ENCODE measurements around the gene OTUD6A.

Gene OTUD6A

GRCh38 chrX:70043685-70044084 is 18.6 kb upstream of the OTUD6A start:
- no peak for DNase-seq (ENCODE audit: low spot score)
- TF ChIP-seq CTCF (IDR thresholded peaks at IDR 0.05; ENCODE audit: borderline replicate concordance, control extremely low read depth, extremely low read depth, insufficient read depth, missing control alignments), result no peak
- in situ Hi-C loops (cut with MboI; ENCODE audit: low sequenced_read_pairs, unreplicated experiment), result no loop called here

GRCh38 chrX:70044541-70045245 is 17.6 kb upstream of the OTUD6A start:
- TF ChIP-seq CTCF (IDR thresholded peaks at IDR 0.05; ENCODE audit: borderline replicate concordance, control extremely low read depth, extremely low read depth, insufficient read depth, missing control alignments), result no peak
- no peak for DNase-seq (ENCODE audit: low spot score)
- in situ Hi-C loops (cut with MboI; ENCODE audit: low sequenced_read_pairs, unreplicated experiment), result no loop called here

- no peak for DNase-seq (ENCODE audit: low spot score)
- in situ Hi-C loops (cut with MboI; ENCODE audit: low sequenced_read_pairs, unreplicated experiment), result no loop called here
- TF ChIP-seq CTCF (IDR thresholded peaks at IDR 0.05; ENCODE audit: borderline replicate concordance, control extremely low read depth, extremely low read depth, insufficient read depth, missing control alignments), result no peak
Measured at GRCh38 chrX:70046978-70047377, 15.3 kb upstream of the OTUD6A start.

GRCh38 chrX:70049406-70049805 is 12.9 kb upstream of the OTUD6A start:
- no peak for TF ChIP-seq CTCF (IDR thresholded peaks at IDR 0.05; ENCODE audit: borderline replicate concordance, control extremely low read depth, extremely low read depth, insufficient read depth, missing control alignments)
- in situ Hi-C loops (cut with MboI; ENCODE audit: low sequenced_read_pairs, unreplicated experiment), result no loop called here
- DNase-seq (ENCODE audit: low spot score), result no peak

- no peak for TF ChIP-seq CTCF (IDR thresholded peaks at IDR 0.05; ENCODE audit: borderline replicate concordance, control extremely low read depth, extremely low read depth, insufficient read depth, missing control alignments)
- DNase-seq (ENCODE audit: low spot score), result no peak
- in situ Hi-C loops (cut with MboI; ENCODE audit: low sequenced_read_pairs, unreplicated experiment), result no loop called here
Measured at GRCh38 chrX:70049925-70050324, 12.3 kb upstream of the OTUD6A start, which contains the start of gene AWAT2. Gene AWAT2, minus strand, starts transcription at chrX:70049938. Its CDS starts 6 bp downstream, at chrX:70049932.

GRCh38 chrX:70052895-70053615 is 9.2 kb upstream of the OTUD6A start:
- TF ChIP-seq CTCF (IDR thresholded peaks at IDR 0.05; ENCODE audit: borderline replicate concordance, control extremely low read depth, extremely low read depth, insufficient read depth, missing control alignments), result no peak
- in situ Hi-C loops (cut with MboI; ENCODE audit: low sequenced_read_pairs, unreplicated experiment), result no loop called here
- DNase-seq (ENCODE audit: low spot score), result no peak
